Osteoblast (primary cell): Measurements from ENCODE around the gene CCDC3. TPM values are rescaled to one million over a fixed set of nuclear protein-coding genes. Genes with fewer than 3 reads are reported as not detected.
A peak's percentile ranks its signal among the peaks of the same experiment; 100 is the strongest.

Experiments
- DNase-seq: peaks from one replicate; pipeline ENCODE4 v3.0.0; 2011; ENCODE audit warnings: low spot score, mixed read lengths; ENCODE audit not compliant: insufficient read length; ENCODE audit errors: missing footprints
- H2AFZ ChIP-seq: 2 replicates; pipeline ENCODE4 v1.6.0; 2011; ENCODE audit warnings: mild to moderate bottlenecking, low read length
- H3K27ac ChIP-seq: 2 replicates; pipeline ENCODE4 v1.5.1; 2011; ENCODE audit warnings: mild to moderate bottlenecking, low read depth, low read length, moderate library complexity
- H3K27me3 ChIP-seq: 2 replicates; pipeline ENCODE4 v1.6.0; 2012; ENCODE audit warnings: mild to moderate bottlenecking, control low read depth, inconsistent platforms, low read length, moderate library complexity; ENCODE audit not compliant: insufficient read depth
- H3K36me3 ChIP-seq: 2 replicates; pipeline ENCODE4 v1.5.1; 2011; ENCODE audit warnings: mild to moderate bottlenecking, low read length, control low read depth, moderate library complexity; ENCODE audit not compliant: insufficient read depth
- H3K4me1 ChIP-seq: 2 replicates; pipeline ENCODE4 v1.5.1; 2011; ENCODE audit warnings: mild to moderate bottlenecking, low read length, control low read depth, moderate library complexity; ENCODE audit not compliant: insufficient read depth
- H3K4me2 ChIP-seq: 2 replicates; pipeline ENCODE4 v1.6.0; 2011; ENCODE audit warnings: mild to moderate bottlenecking, low read length; ENCODE audit not compliant: insufficient read depth
- H3K4me3 ChIP-seq: fragments of 200-600 bp; sonication (generic); 3 replicates; pipeline ENCODE4 v1.5.1; 2012; ENCODE audit warnings: mild to moderate bottlenecking, low read length, inconsistent platforms; ENCODE audit not compliant: insufficient read depth
- H3K79me2 ChIP-seq: 2 replicates; pipeline ENCODE4 v1.6.0; 2012; ENCODE audit warnings: mild to moderate bottlenecking, low read length, control low read depth, inconsistent platforms; ENCODE audit not compliant: insufficient read depth
- H3K9me3 ChIP-seq: 2 replicates; pipeline ENCODE4 v1.5.1; 2011; ENCODE audit warnings: low read depth, low read length, control low read depth
- H4K20me1 ChIP-seq: 2 replicates; pipeline ENCODE4 v1.6.0; 2012; ENCODE audit warnings: mild to moderate bottlenecking, low read length, control low read depth; ENCODE audit not compliant: insufficient read depth
- total RNA-seq: library from RNA; depleted of rRNA; stranded (reverse); fragments of >200 nt; gene quantifications from 2 replicates; pipeline ENCODE4 v1.2.3, GENCODE V29; 2012
- TF ChIP-seq, protein P1 (sequence below): IDR thresholded peaks from 2 replicates; pipeline ENCODE4 v1.5.1; 2011; ENCODE audit warnings: mild to moderate bottlenecking, low read depth, low read length, moderate library complexity; ENCODE audit errors: extremely low read depth

Gene CCDC3
- total RNA-seq, 1 donor = 0.72 TPM

- Histone ChIP-seq H3K79me2 (no peaks in the 10 kb centered on the region), H3K4me3 (no peak overlapping the region), H3K27ac (no peak overlapping the region), H3K4me2 (no peak overlapping the region), H3K36me3 (no peaks in the 10 kb centered on the region), H3K4me1 (peaks cover 2% of the 10 kb centered on the region), H4K20me1 (no peaks in the 10 kb centered on the region), H2AFZ (no peak overlapping the region), H3K9me3 (no peaks in the 10 kb centered on the region), H3K27me3 (peaks cover 11% of the 10 kb centered on the region)
- no peak for DNase-seq
- TF ChIP-seq, protein P1, sequence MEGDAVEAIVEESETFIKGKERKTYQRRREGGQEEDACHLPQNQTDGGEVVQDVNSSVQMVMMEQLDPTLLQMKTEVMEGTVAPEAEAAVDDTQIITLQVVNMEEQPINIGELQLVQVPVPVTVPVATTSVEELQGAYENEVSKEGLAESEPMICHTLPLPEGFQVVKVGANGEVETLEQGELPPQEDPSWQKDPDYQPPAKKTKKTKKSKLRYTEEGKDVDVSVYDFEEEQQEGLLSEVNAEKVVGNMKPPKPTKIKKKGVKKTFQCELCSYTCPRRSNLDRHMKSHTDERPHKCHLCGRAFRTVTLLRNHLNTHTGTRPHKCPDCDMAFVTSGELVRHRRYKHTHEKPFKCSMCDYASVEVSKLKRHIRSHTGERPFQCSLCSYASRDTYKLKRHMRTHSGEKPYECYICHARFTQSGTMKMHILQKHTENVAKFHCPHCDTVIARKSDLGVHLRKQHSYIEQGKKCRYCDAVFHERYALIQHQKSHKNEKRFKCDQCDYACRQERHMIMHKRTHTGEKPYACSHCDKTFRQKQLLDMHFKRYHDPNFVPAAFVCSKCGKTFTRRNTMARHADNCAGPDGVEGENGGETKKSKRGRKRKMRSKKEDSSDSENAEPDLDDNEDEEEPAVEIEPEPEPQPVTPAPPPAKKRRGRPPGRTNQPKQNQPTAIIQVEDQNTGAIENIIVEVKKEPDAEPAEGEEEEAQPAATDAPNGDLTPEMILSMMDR = no peak
Observed at GRCh38 chr10:12975906-12976305, 25.6 kb downstream of the CCDC3 start.

GRCh38 chr10:12975266-12975665 is 26.2 kb downstream of the CCDC3 start:
- H3K79me2 ChIP-seq = no peaks in the 10 kb centered on the region
- no peak overlapping the region for H3K27ac ChIP-seq
- H4K20me1 ChIP-seq = no peaks in the 10 kb centered on the region
- peaks cover 2% of the 10 kb centered on the region for H3K4me1 ChIP-seq
- H3K36me3 ChIP-seq = no peaks in the 10 kb centered on the region
- no peak overlapping the region for H3K4me3 ChIP-seq
- no peaks in the 10 kb centered on the region for H3K9me3 ChIP-seq
- TF ChIP-seq, protein P1 = no peak
- DNase-seq = peak; percentile 53
- H3K4me2 ChIP-seq = no peak overlapping the region
- peaks cover 11% of the 10 kb centered on the region for H3K27me3 ChIP-seq
- H2AFZ ChIP-seq = no peak overlapping the region

- no peak overlapping the region for H2AFZ ChIP-seq
- H3K4me2 ChIP-seq = no peak overlapping the region
- no peak overlapping the region for H3K27ac ChIP-seq
- H3K79me2 ChIP-seq = no peaks in the 10 kb centered on the region
- H3K4me3 ChIP-seq = no peak overlapping the region
- TF ChIP-seq, protein P1 = no peak
- H3K36me3 ChIP-seq = no peaks in the 10 kb centered on the region
- peaks cover 8% of the 10 kb centered on the region for H3K27me3 ChIP-seq
- peak; percentile 74 for DNase-seq
- no peaks in the 10 kb centered on the region for H4K20me1 ChIP-seq
- peaks cover 2% of the 10 kb centered on the region for H3K4me1 ChIP-seq
- no peaks in the 10 kb centered on the region for H3K9me3 ChIP-seq
Observed at GRCh38 chr10:12974491-12975199, 26.9 kb downstream of the CCDC3 start.

DNA sequence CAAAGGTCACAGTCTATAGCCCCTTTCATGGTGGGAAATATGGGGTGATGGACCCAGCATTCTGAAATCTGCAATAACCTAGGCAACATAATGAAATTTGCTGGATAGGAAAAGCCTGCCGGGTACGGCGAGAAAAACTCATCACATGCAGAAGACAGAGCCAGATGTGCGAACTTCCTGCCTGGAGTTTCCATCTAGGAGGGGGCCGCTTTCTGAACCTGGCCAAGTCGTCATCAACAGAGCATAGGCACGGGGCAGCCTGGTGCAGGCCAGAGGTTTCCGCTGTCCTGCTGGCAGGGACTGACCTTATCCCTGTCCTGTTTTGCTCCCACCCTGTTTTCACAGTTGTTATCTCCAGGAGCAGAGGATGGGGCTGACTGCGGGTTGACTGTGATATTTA is 27.4 kb downstream of the CCDC3 start:
- TF ChIP-seq, protein P1 = no peak

More for the DNA sequence above, 27.4 kb downstream of the CCDC3 start:
- Histone ChIP-seq H3K79me2 (no peaks in the 10 kb centered on the region), H3K27ac (no peak overlapping the region), H3K4me2 (no peak overlapping the region), H3K36me3 (no peaks in the 10 kb centered on the region), H4K20me1 (no peaks in the 10 kb centered on the region), H3K9me3 (no peaks in the 10 kb centered on the region), H3K4me3 (no peak overlapping the region), H3K27me3 (peaks cover 6% of the 10 kb centered on the region), H2AFZ (no peak overlapping the region), H3K4me1 (peaks cover 2% of the 10 kb centered on the region)
- DNase-seq = no peak
